Right lobe of liver (tissue), 6 donors: ENCODE measurements around the gene ASIC4. TPM values are rescaled to one million over a fixed set of nuclear protein-coding genes. Genes with fewer than 3 reads are reported as not detected.
A peak's percentile ranks its signal among the peaks of the same experiment; 100 is the strongest.

Source experiments
- ATAC-seq, 4 donors: fragments of 200-7000 bp; cut with Tn5 transposase; one replicate each; pipeline ENCODE4 v1.9.1; 2020; ENCODE audit warnings: mild to moderate bottlenecking in 4 of 4, moderate library complexity in 4 of 4
- DNase-seq, 3 donors: peaks; one replicate each; pipeline ENCODE4 v3.0.0-alpha.2; 2020
- H3K27ac ChIP-seq, 3 donors: fragments of 200-600 bp; one replicate each; pipeline ENCODE4 v1.8.0; 2022
- H3K27me3 ChIP-seq, 2 donors: fragments of 200-600 bp; one replicate each; pipeline ENCODE4 v1.8.0; 2022
- H3K36me3 ChIP-seq, 4 donors: fragments of 200-600 bp; sonication (generic) in 1 of 4; one replicate each; pipeline versions ENCODE4 v1.5.1 to v1.8.0; 2017 to 2022; ENCODE audit warnings: control low read depth in 1 of 4
- H3K4me1 ChIP-seq, 4 donors: fragments of 200-600 bp; sonication (generic) in 1 of 4; one replicate each; pipeline versions ENCODE4 v1.5.1 to v1.8.0; 2017 to 2022; ENCODE audit warnings: control low read depth in 1 of 4
- H3K4me3 ChIP-seq, 3 donors: fragments of 200-600 bp; one replicate each; pipeline ENCODE4 v1.8.0; 2022
- H3K9me3 ChIP-seq, 4 donors: fragments of 200-600 bp; sonication (generic) in 1 of 4; one replicate each; pipeline versions ENCODE4 v1.5.1 to v1.8.0; 2017 to 2022; ENCODE audit warnings: control low read depth in 1 of 4
- CTCF ChIP-seq, 4 donors: fragments of 200-600 bp in 3 of 4; fragments of 450-650 bp in 1 of 4; IDR thresholded peaks; one replicate each; pipeline versions ENCODE4 v1.5.1 to v1.8.0; 2016 to 2022; ENCODE audit warnings: antibody characterized with exemption in 4 of 4, mild to moderate bottlenecking in 2 of 4
- POLR2A ChIP-seq: fragments of 450-650 bp; IDR thresholded peaks from one replicate; pipeline ENCODE4 v1.6.1; 2017; ENCODE audit warnings: antibody characterized with exemption, mild to moderate bottlenecking
- WGBS: methylation state at CpG from one replicate; pipeline ENCODE4 v1.1.6; 2018; ENCODE audit warnings: low coverage, low lambda C conversion rate; ENCODE audit not compliant: insufficient coverage; ENCODE audit errors: missing lambda C conversion rate; 5-methylcytosine and 5-hydroxymethylcytosine counted together
- intact Hi-C, 2 donors: fragments of 100-400 bp; cut with DNase I; formaldehyde crosslinking; loops; one replicate each; pipeline versions ENCODE4 v1.11.2 to v1.14.1; 2022
- total RNA-seq, 6 experiments: library from RNA; depleted of rRNA in 2 of 6; stranded (reverse); fragments of >200 nt in 2 of 6; fragmentation: NEBNext Ultra II Directional in 3 of 6; extraction: Animal tissue kit (Norgen Biotek cat#: 25700) in 3 of 6; gene quantifications; one replicate each; pipeline versions ENCODE4 v1.1.0 to v1.2.4, GENCODE V29; 2016 to 2023
- donor health status: DM: no; HTN: yes; CAD: no.
- donor health status: DM: no; HTN: no; CAD: no.
- donor health status: DM: no; HTN: no; CAD: no.
- donor health status: DM: no; HTN: yes; CAD: no.
- donor health status: DM: no; HTN: yes; CAD: no.

Gene ASIC4
- total RNA-seq, 6 experiments from 2014 or later, result not detected

GRCh38 chr2:219475697-219476651, 38.3 kb upstream of the ASIC4 start:
- 22% methylated on average over 10 of the region's 14 CpGs for WGBS
- ATAC-seq (peak; percentile 84 to 96 (median 93)), DNase-seq (peak; percentile 71 to 76 (median 74))
- no peaks in the 10 kb centered on the region for H3K4me1 ChIP-seq
- no peaks in the 10 kb centered on the region for H3K27me3 ChIP-seq
- H3K4me3 ChIP-seq, result no peak overlapping the region
- H3K36me3 ChIP-seq, result no peaks in the 10 kb centered on the region
- no peak for TF ChIP-seq POLR2A
- TF ChIP-seq CTCF (IDR thresholded peaks at IDR 0.05), result peak; percentile 81 to 86 (median 84)
- intact Hi-C loops, result loop anchor here (5.0 to 10.0 kb wide), 2 partner anchors 56 to 59 kb away; no protein-coding TSS in a partner anchor
- no peak overlapping the region for H3K27ac ChIP-seq
- no peaks in the 10 kb centered on the region for H3K9me3 ChIP-seq

GRCh38 chr2:219476652-219477151, 37.6 kb upstream of the ASIC4 start:
- intact Hi-C loops, result loop anchor here (5.0 to 10.0 kb wide), 2 partner anchors 56 to 58 kb away; no protein-coding TSS in a partner anchor
- Histone ChIP-seq H3K27ac (no peak overlapping the region), H3K4me3 (no peak overlapping the region), H3K27me3 (no peaks in the 10 kb centered on the region), H3K36me3 (no peaks in the 10 kb centered on the region), H3K9me3 (no peaks in the 10 kb centered on the region), H3K4me1 (no peaks in the 10 kb centered on the region)
- TF ChIP-seq POLR2A (no peak), CTCF (IDR thresholded peaks at IDR 0.05) (no peak)
- no peak for DNase-seq
- 17% methylated on average over 9 of the region's 16 CpGs for WGBS
- ATAC-seq, result no peak

- Histone ChIP-seq H3K36me3 (no peaks in the 10 kb centered on the region), H3K27me3 (no peaks in the 10 kb centered on the region), H3K4me3 (no peak overlapping the region), H3K4me1 (no peaks in the 10 kb centered on the region), H3K9me3 (no peaks in the 10 kb centered on the region), H3K27ac (no peak overlapping the region)
- WGBS, result 57% methylated on average over 1 of the region's 13 CpGs
- no peak for ATAC-seq
- intact Hi-C loops, result loop anchor here (5.0 to 10.0 kb wide), 2 partner anchors 55 to 58 kb away; no protein-coding TSS in a partner anchor
- TF ChIP-seq POLR2A (no peak), CTCF (IDR thresholded peaks at IDR 0.05) (no peak)
- DNase-seq, result no peak
Measured at GRCh38 chr2:219477179-219477578, 37.1 kb upstream of the ASIC4 start.

GRCh38 chr2:219477815-219478214, 36.5 kb upstream of the ASIC4 start:
- intact Hi-C loops, result loop anchor here (5.0 to 10.0 kb wide), 2 partner anchors 54 to 57 kb away; no protein-coding TSS in a partner anchor
- DNase-seq (peak in 1 of 3 donors; percentile 54), ATAC-seq (no peak)
- no peaks in the 10 kb centered on the region for H3K9me3 ChIP-seq
- H3K4me3 ChIP-seq, result no peak overlapping the region
- H3K36me3 ChIP-seq, result no peaks in the 10 kb centered on the region
- TF ChIP-seq CTCF (IDR thresholded peaks at IDR 0.05), result no peak
- H3K27ac ChIP-seq, result no peak overlapping the region
- WGBS, result 73% methylated on average over 3 of the region's 15 CpGs
- no peaks in the 10 kb centered on the region for H3K4me1 ChIP-seq
- peaks cover 0 to under 1% of the 10 kb centered on the region in 2 donors for H3K27me3 ChIP-seq
